K562 (cell line): Measurements from ENCODE around the gene MADCAM1. TPM values are rescaled to one million over a fixed set of nuclear protein-coding genes. Genes with fewer than 3 reads are reported as not detected.

Experiments used
- DNMT1 ChIP-seq: fragments of 450-650 bp; IDR thresholded peaks from 2 replicates; pipeline ENCODE4 v1.6.1; 2016; ENCODE audit warnings: antibody characterized with exemption, mild to moderate bottlenecking
- NFIC ChIP-seq: fragments of 450-650 bp; IDR thresholded peaks from 2 replicates; pipeline ENCODE4 v1.6.1; 2017; ENCODE audit warnings: mild to moderate bottlenecking, inconsistent platforms
- polyA plus RNA-seq, 8 experiments: library from polyadenylated mRNA; depleted of rRNA in 4 of 8; stranded (reverse) in 5 of 8; unstranded in 3 of 8; fragments of >200 nt; fragmentation: Nextera tagmentation in 2 of 8; fragmentation: Illumina TruSeq in 1 of 8; extraction: Ambion mirVana in 2 of 8; extraction: Trizol in 1 of 8; gene quantifications; 2 replicates each; pipeline versions ENCODE4 v1.2.1 to v1.2.3, GENCODE V29; 2011 to 2014; ENCODE audit warnings: inconsistent platforms in 1 of 8, missing spikeins in 1 of 8
- total RNA-seq, 7 experiments: library from RNA; depleted of rRNA in 6 of 7; stranded (reverse); fragments of >200 nt in 6 of 7; fragmentation: Illumina TruSeq in 2 of 7; extraction: Trizol in 2 of 7; gene quantifications; 2 replicates each; pipeline versions ENCODE4 v1.2.1 to v1.2.3, GENCODE V29; 2011 to 2021; ENCODE audit warnings: low replicate concordance in 1 of 7
- TF ChIP-seq, protein P1 (sequence below): sonication (generic); formaldehyde crosslinking; IDR thresholded peaks from 2 replicates; pipeline ENCODE4 v1.8.0; 2023; ENCODE audit warnings: mild to moderate bottlenecking, missing genetic modification reagents
- TF ChIP-seq, protein P2 (sequence below): sonication (generic); formaldehyde crosslinking; IDR thresholded peaks from 2 replicates; pipeline ENCODE4 v1.8.0; 2022; ENCODE audit warnings: mild to moderate bottlenecking, missing genetic modification reagents
- TF ChIP-seq, protein P3 (sequence below): fragments of 450-650 bp; IDR thresholded peaks from 2 replicates; pipeline ENCODE4 v1.6.1; 2016; ENCODE audit warnings: mild to moderate bottlenecking, moderate library complexity

The MADCAM1 gene
- total and polyA plus RNA-seq, 9 of the 15 experiments (the other 6 are each of a cell fraction or from before 2014, with no cell fraction given): 0.09 to 0.36 (median 0.09) TPM; not detected in 6

DNA sequence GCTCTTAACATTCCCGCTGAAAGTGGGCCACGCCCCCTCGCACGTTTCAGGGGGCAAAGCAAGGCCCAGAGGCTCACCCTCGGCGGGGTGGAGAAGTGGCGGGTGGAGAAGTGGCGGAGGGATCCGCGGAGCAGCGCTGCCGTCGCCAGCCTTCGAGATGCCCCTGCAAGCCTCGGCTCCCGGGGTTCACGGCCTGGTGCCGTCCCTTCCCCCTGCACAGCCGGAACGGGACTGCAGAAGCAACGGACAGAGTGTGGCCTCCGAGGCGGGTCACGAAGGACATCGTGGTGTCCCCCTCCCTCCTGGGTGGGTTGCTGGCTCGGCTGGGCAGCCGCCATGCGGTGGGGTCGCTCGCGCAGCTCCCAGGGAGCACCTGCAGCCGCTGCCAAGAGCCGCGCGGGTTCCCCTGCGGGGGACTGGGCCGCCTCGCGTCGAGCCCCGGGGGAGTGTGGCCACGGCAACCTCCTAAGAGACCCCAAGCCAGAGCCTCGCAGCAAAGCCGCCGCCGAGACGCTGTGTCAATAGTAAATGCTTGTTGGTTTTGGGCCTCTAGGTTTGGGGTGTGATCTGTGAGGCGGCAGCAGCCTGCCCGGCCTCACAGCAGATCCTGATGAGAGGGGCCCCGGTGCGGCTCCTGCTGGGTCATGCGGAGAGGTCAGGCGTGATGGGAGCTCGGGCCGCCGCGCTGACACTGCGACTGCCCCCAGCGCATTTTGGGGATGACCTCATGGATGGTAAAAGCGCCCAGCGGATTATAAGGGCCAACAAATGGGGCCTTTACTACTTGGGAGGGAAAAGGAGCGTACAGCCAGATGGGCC is 16.5 kb downstream of the MADCAM1 start (continued):
- TF ChIP-seq, protein P1, sequence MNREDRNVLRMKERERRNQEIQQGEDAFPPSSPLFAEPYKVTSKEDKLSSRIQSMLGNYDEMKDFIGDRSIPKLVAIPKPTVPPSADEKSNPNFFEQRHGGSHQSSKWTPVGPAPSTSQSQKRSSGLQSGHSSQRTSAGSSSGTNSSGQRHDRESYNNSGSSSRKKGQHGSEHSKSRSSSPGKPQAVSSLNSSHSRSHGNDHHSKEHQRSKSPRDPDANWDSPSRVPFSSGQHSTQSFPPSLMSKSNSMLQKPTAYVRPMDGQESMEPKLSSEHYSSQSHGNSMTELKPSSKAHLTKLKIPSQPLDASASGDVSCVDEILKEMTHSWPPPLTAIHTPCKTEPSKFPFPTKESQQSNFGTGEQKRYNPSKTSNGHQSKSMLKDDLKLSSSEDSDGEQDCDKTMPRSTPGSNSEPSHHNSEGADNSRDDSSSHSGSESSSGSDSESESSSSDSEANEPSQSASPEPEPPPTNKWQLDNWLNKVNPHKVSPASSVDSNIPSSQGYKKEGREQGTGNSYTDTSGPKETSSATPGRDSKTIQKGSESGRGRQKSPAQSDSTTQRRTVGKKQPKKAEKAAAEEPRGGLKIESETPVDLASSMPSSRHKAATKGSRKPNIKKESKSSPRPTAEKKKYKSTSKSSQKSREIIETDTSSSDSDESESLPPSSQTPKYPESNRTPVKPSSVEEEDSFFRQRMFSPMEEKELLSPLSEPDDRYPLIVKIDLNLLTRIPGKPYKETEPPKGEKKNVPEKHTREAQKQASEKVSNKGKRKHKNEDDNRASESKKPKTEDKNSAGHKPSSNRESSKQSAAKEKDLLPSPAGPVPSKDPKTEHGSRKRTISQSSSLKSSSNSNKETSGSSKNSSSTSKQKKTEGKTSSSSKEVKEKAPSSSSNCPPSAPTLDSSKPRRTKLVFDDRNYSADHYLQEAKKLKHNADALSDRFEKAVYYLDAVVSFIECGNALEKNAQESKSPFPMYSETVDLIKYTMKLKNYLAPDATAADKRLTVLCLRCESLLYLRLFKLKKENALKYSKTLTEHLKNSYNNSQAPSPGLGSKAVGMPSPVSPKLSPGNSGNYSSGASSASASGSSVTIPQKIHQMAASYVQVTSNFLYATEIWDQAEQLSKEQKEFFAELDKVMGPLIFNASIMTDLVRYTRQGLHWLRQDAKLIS (CRISPR knock-in tag): no peak
- TF ChIP-seq NFIC (peak; percentile 22; the same call in 1 of the 2 replicates), DNMT1 (no peak)
- TF ChIP-seq, protein P2, sequence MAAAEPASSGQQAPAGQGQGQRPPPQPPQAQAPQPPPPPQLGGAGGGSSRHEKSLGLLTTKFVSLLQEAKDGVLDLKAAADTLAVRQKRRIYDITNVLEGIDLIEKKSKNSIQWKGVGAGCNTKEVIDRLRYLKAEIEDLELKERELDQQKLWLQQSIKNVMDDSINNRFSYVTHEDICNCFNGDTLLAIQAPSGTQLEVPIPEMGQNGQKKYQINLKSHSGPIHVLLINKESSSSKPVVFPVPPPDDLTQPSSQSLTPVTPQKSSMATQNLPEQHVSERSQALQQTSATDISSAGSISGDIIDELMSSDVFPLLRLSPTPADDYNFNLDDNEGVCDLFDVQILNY (CRISPR knock-in tag): no peak
- TF ChIP-seq, protein P3, sequence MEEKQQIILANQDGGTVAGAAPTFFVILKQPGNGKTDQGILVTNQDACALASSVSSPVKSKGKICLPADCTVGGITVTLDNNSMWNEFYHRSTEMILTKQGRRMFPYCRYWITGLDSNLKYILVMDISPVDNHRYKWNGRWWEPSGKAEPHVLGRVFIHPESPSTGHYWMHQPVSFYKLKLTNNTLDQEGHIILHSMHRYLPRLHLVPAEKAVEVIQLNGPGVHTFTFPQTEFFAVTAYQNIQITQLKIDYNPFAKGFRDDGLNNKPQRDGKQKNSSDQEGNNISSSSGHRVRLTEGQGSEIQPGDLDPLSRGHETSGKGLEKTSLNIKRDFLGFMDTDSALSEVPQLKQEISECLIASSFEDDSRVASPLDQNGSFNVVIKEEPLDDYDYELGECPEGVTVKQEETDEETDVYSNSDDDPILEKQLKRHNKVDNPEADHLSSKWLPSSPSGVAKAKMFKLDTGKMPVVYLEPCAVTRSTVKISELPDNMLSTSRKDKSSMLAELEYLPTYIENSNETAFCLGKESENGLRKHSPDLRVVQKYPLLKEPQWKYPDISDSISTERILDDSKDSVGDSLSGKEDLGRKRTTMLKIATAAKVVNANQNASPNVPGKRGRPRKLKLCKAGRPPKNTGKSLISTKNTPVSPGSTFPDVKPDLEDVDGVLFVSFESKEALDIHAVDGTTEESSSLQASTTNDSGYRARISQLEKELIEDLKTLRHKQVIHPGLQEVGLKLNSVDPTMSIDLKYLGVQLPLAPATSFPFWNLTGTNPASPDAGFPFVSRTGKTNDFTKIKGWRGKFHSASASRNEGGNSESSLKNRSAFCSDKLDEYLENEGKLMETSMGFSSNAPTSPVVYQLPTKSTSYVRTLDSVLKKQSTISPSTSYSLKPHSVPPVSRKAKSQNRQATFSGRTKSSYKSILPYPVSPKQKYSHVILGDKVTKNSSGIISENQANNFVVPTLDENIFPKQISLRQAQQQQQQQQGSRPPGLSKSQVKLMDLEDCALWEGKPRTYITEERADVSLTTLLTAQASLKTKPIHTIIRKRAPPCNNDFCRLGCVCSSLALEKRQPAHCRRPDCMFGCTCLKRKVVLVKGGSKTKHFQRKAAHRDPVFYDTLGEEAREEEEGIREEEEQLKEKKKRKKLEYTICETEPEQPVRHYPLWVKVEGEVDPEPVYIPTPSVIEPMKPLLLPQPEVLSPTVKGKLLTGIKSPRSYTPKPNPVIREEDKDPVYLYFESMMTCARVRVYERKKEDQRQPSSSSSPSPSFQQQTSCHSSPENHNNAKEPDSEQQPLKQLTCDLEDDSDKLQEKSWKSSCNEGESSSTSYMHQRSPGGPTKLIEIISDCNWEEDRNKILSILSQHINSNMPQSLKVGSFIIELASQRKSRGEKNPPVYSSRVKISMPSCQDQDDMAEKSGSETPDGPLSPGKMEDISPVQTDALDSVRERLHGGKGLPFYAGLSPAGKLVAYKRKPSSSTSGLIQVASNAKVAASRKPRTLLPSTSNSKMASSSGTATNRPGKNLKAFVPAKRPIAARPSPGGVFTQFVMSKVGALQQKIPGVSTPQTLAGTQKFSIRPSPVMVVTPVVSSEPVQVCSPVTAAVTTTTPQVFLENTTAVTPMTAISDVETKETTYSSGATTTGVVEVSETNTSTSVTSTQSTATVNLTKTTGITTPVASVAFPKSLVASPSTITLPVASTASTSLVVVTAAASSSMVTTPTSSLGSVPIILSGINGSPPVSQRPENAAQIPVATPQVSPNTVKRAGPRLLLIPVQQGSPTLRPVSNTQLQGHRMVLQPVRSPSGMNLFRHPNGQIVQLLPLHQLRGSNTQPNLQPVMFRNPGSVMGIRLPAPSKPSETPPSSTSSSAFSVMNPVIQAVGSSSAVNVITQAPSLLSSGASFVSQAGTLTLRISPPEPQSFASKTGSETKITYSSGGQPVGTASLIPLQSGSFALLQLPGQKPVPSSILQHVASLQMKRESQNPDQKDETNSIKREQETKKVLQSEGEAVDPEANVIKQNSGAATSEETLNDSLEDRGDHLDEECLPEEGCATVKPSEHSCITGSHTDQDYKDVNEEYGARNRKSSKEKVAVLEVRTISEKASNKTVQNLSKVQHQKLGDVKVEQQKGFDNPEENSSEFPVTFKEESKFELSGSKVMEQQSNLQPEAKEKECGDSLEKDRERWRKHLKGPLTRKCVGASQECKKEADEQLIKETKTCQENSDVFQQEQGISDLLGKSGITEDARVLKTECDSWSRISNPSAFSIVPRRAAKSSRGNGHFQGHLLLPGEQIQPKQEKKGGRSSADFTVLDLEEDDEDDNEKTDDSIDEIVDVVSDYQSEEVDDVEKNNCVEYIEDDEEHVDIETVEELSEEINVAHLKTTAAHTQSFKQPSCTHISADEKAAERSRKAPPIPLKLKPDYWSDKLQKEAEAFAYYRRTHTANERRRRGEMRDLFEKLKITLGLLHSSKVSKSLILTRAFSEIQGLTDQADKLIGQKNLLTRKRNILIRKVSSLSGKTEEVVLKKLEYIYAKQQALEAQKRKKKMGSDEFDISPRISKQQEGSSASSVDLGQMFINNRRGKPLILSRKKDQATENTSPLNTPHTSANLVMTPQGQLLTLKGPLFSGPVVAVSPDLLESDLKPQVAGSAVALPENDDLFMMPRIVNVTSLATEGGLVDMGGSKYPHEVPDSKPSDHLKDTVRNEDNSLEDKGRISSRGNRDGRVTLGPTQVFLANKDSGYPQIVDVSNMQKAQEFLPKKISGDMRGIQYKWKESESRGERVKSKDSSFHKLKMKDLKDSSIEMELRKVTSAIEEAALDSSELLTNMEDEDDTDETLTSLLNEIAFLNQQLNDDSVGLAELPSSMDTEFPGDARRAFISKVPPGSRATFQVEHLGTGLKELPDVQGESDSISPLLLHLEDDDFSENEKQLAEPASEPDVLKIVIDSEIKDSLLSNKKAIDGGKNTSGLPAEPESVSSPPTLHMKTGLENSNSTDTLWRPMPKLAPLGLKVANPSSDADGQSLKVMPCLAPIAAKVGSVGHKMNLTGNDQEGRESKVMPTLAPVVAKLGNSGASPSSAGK: peak; percentile 44; the same call in 1 of the 2 replicates
